HG03520 (cell line): ENCODE data around the gene PON1.

Experiments
- ATAC-seq: cut with Tn5 transposase; IDR thresholded peaks from one replicate; pipeline ENCODE4 v1.9.1; 2021; ENCODE audit warnings: mild to moderate bottlenecking, moderate library complexity; ENCODE audit not compliant: unreplicated experiment

Gene PON1

GRCh38 chr7:95317966-95318365, 6.4 kb downstream of the PON1 start:
- no peak for ATAC-seq

- no peak for ATAC-seq
Measured at GRCh38 chr7:95317546-95317945, 6.8 kb downstream of the PON1 start.

GRCh38 chr7:95316588-95316987, 7.7 kb downstream of the PON1 start:
- ATAC-seq, result peak; percentile 87

- no peak for ATAC-seq
Measured at GRCh38 chr7:95312561-95312960, 11.8 kb downstream of the PON1 start.

- no peak for ATAC-seq
Measured at GRCh38 chr7:95311389-95311788, 12.9 kb downstream of the PON1 start.

- no peak for ATAC-seq
Measured at GRCh38 chr7:95309951-95310350, 14.4 kb downstream of the PON1 start.

GRCh38 chr7:95304990-95305389, 19.3 kb downstream of the PON1 start:
- ATAC-seq, result no peak

- ATAC-seq, result no peak
Measured at GRCh38 chr7:95303013-95303905, 21.1 kb downstream of the PON1 start.

- ATAC-seq, result no peak
Measured at GRCh38 chr7:95298091-95298490, 26.2 kb downstream of the PON1 start.

- ATAC-seq, result no peak
Measured at GRCh38 chr7:95297041-95297440, 27.3 kb downstream of the PON1 start.

- no peak for ATAC-seq
Measured at GRCh38 chr7:95296456-95296855, 27.9 kb downstream of the PON1 start.

GRCh38 chr7:95295397-95295796, 28.9 kb downstream of the PON1 start:
- no peak for ATAC-seq

- ATAC-seq, result no peak
Measured at GRCh38 chr7:95290166-95290830, 34.0 kb downstream of the PON1 start.

- ATAC-seq, result no peak
Measured at GRCh38 chr7:95286096-95286495, 38.2 kb downstream of the PON1 start.

- ATAC-seq, result no peak
Measured at GRCh38 chr7:95279417-95279816, 44.9 kb downstream of the PON1 start.

- ATAC-seq, result no peak
Measured at GRCh38 chr7:95276114-95276513, 48.2 kb downstream of the PON1 start.

GRCh38 chr7:95269640-95270039, 54.7 kb downstream of the PON1 start:
- no peak for ATAC-seq

GRCh38 chr7:95267754-95268153, 56.6 kb downstream of the PON1 start:
- no peak for ATAC-seq

GRCh38 chr7:95265634-95266033, 58.7 kb downstream of the PON1 start:
- no peak for ATAC-seq

- no peak for ATAC-seq
Measured at GRCh38 chr7:95264363-95264891, 59.9 kb downstream of the PON1 start.

- no peak for ATAC-seq
Measured at GRCh38 chr7:95263785-95264362, 60.5 kb downstream of the PON1 start.

- no peak for ATAC-seq
Measured at GRCh38 chr7:95262875-95263274, 61.5 kb downstream of the PON1 start.
